Esophagus squamous epithelium (tissue), 4 donors: ENCODE results near the gene PSD2.

ENCODE experiments used
- CTCF ChIP-seq, 6 experiments: fragments of 450-650 bp in 4 of 6; fragments of 200-600 bp in 2 of 6; sonication (generic) in 2 of 6; IDR thresholded peaks; one replicate each; pipeline ENCODE4 v1.5.1; 2016 to 2019; ENCODE audit warnings: antibody characterized with exemption in 6 of 6, mild to moderate bottlenecking in 4 of 6, moderate library complexity in 4 of 6
- POLR2A ChIP-seq, 4 donors: fragments of 450-650 bp; IDR thresholded peaks; one replicate each; pipeline ENCODE4 v1.6.1; 2017; ENCODE audit warnings: antibody characterized with exemption in 4 of 4, mild to moderate bottlenecking in 4 of 4, moderate library complexity in 3 of 4

GRCh38 chr5:139759219-139759721 lies 36.3 kb upstream of the PSD2 start:
- TF ChIP-seq CTCF (IDR thresholded peaks at IDR 0.05) (no peak), POLR2A (IDR thresholded peaks at IDR 0.05) (no peak)
